Neuron (in vitro differentiated cells): Measurements from ENCODE around the gene SIK2.

Source experiments
- H2AFZ ChIP-seq: one replicate; pipeline ENCODE4 v1.6.1; 2013; ENCODE audit warnings: low read depth, mild to moderate bottlenecking, inconsistent platforms, low read length, moderate library complexity
- H3K27me3 ChIP-seq: one replicate; pipeline ENCODE4 v1.6.1; 2013; ENCODE audit warnings: low read length; ENCODE audit not compliant: insufficient read depth
- H3K36me3 ChIP-seq: one replicate; pipeline ENCODE4 v1.6.1; 2013; ENCODE audit warnings: low read length; ENCODE audit not compliant: insufficient read depth
- H3K4me1 ChIP-seq: one replicate; pipeline ENCODE4 v1.6.1; 2013; ENCODE audit warnings: low read length; ENCODE audit not compliant: insufficient read depth
- H3K4me3 ChIP-seq: 2 replicates; pipeline ENCODE4 v1.5.1; 2013; ENCODE audit warnings: mild to moderate bottlenecking, low read length, moderate library complexity
- H3K9me3 ChIP-seq: one replicate; pipeline ENCODE4 v1.6.1; 2013; ENCODE audit warnings: low read length

Gene SIK2

DNA sequence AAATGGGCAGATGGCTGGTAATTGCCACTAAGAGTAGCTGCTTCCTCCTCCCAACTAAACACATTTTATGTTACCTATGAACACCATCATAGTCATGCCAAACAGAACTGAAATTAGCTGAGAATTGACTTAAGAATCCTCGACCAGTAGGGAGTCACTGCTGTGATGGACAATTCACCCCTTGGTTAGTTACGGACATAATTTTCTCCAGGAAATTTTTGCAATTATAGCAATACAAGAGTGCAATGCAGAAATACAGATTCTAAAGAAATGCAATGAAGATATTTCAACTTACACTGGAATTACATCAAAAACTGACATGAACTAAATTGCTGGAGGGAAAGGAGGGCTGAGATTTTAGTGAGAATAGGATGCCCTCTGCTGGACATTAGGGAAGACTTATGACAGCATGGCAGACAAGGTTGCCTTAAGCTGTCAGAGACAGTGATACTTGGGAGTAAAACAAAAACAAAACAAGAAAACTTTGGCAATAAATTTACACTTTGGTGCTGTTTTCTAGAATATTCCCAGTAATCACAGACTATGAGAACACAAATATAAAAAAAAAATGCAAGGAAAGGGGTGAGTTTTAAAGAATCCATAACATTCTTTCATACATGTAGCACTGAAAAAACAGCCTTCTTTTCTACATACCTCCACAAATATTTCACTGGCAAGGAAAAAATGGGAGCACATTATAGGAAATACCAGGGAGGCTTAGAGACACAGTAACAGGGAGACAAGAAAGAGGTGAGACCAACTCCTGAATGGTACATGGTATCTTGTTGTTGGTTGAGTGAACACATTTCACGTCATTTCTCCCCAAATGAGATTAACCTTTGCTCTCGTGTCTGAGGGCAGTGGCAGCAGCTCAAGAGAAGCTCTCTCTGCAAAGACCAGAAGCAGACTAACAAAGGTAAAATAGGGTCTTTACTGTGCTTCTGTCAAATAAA lies 175.1 kb downstream of the SIK2 start:
- Histone ChIP-seq H3K4me1 (peaks cover 7% of the 10 kb centered on the region), H3K9me3 (no peaks in the 10 kb centered on the region), H3K4me3 (no peak overlapping the region), H3K36me3 (no peaks in the 10 kb centered on the region), H3K27me3 (no peaks in the 10 kb centered on the region), H2AFZ (no peak overlapping the region)

DNA sequence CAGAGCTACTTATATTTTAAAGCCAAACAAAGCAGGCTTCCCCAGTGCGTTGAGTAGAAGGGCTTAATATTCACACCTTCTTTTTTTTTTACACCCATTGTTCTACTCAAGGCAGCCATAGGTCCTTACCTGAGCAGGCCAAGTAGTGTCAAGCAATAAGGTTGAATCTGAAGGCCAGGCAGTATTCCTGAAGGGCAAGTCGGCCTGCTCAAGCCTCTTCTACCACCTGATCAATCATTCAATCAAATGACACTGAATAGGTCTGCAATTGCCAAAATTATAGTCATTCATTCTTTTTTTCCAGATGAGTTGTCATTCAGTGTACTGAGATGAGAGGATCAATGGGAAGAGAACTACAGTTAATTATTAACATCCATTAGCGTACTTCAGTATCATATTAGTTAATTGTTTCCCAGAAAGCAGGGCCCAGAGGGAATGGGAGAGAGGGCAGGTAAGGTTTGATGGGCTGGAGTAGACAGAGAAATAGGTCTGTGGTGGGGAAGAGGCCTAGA lies 175.9 kb downstream of the SIK2 start:
- H3K9me3 ChIP-seq: no peaks in the 10 kb centered on the region
- H3K27me3 ChIP-seq: no peaks in the 10 kb centered on the region
- H3K4me3 ChIP-seq: no peak overlapping the region
- peaks cover 7% of the 10 kb centered on the region for H3K4me1 ChIP-seq
- H3K36me3 ChIP-seq: peaks cover 3% of the 10 kb centered on the region
- H2AFZ ChIP-seq: no peak overlapping the region

DNA sequence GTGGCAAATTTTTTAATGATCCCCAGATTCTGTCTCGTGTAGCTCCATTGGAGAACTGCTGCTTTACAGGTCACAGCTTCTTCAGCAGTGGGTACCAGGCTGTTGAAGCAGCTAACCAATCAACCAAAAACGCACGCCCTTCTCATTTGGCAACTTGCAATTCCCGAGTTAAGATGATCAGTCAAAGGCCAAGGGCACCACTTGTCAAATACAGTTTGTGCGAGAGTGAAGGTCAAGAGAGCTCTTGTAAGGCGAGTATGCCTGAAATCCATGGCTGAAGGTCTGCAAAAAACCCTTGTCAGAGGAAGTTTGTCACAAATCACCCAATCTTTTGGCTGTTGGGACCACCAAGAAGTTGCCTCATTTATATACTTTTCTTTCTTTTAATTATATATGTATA lies 176.9 kb downstream of the SIK2 start:
- no peaks in the 10 kb centered on the region for H3K9me3 ChIP-seq
- peaks cover 6% of the 10 kb centered on the region for H3K36me3 ChIP-seq
- H3K4me3 ChIP-seq: no peak overlapping the region
- H3K4me1 ChIP-seq: peaks cover 7% of the 10 kb centered on the region
- no peak overlapping the region for H2AFZ ChIP-seq
- no peaks in the 10 kb centered on the region for H3K27me3 ChIP-seq
